SKM-1 treated with dmso at 0.1 percent for 144 hours (cell line): ENCODE results near the gene HOXA5.

ENCODE experiments used
- DNase-seq: peaks from one replicate; lab custom pipeline; 2025; ENCODE audit not compliant: unreplicated experiment; lab: John Stamatoyannopoulos, UW

Gene HOXA5

DNA sequence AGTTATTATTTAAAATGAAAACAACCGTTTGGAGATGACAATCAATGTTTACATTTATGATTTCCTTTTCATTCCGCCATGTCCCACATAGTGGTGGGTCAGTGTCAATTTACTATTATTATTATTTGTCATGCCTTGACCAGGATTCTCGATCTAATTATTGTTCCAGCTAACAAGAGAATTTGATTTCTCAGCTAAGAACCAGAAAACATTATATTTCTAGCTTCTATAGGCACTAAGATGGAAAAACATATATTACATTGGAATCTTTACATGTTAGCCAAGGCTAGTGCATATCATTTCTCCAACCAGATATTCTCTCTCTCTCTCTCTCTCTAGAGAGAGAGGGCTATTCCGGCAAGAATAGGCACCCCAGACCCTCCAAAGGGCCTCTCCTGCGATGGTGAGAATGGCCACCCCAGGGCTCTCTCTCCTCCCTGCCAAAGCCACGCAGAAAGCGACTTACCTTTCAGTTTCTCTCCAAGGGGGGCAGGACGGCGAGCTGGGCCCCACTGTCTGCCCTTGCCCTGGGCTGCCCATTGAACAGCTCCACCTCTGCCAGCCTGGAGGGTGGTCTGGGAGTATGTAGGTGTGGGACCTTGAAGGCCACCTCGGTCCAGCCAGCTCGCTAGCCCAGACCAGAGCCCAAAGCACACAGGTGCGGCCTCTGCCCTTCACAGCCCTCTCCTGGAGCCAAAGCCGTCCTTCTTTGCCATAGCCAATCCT, 6.5 kb upstream of the HOXA5 start:
- DNase-seq, result no peak

DNA sequence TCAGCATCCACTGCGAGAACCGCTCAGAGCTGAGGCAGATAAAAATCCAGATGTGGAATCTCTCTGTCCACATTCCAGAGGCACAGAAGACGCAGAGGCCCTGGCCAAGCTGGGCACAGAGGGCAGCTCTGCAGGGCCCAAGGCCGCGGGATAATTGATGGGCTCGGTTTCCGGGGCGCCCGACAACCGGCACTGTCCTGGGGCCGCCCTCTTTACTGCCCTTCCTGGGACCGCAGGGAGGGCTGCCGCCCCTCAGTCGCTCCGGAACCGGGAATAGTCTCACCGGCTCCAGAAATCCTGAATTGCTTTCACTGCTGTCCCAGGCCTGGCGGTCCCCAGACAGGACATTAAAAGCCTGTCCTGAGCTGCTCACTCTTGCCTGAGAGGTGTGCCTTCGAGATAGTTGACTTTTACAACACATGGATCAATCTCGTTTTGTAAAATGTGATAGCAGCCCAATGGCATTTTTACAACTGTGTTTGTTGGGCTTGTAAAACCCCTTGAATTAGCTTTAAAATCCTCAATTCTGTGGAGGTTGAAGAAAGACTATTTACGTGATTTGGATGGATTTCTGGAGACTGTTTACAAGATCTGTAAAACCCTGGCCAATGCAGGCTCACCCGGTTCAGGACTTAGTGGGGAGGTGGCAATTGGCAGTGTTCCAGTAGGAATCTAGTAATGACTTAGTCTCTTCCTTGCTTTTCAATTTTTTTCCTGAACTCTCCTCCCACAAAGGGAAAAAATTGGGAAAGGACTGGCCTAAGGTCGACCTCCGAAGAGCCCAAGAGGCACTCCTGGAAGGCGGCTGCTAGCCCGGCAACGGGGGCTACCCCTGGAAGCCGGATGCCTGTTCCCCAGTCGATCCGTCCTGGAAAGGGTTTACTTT, 5.5 kb upstream of the HOXA5 start:
- DNase-seq, result no peak

GRCh38 chr7:27148031-27148755, 4.7 kb upstream of the HOXA5 start:
- no peak for DNase-seq

GRCh38 chr7:27147199-27148030, 3.9 kb upstream of the HOXA5 start, which contains the start of gene HOXA6:
HOXA6 (minus strand) TSS chr7:27147774; CDS start chr7:27147749, 25 bp downstream.
- no peak for DNase-seq

DNA sequence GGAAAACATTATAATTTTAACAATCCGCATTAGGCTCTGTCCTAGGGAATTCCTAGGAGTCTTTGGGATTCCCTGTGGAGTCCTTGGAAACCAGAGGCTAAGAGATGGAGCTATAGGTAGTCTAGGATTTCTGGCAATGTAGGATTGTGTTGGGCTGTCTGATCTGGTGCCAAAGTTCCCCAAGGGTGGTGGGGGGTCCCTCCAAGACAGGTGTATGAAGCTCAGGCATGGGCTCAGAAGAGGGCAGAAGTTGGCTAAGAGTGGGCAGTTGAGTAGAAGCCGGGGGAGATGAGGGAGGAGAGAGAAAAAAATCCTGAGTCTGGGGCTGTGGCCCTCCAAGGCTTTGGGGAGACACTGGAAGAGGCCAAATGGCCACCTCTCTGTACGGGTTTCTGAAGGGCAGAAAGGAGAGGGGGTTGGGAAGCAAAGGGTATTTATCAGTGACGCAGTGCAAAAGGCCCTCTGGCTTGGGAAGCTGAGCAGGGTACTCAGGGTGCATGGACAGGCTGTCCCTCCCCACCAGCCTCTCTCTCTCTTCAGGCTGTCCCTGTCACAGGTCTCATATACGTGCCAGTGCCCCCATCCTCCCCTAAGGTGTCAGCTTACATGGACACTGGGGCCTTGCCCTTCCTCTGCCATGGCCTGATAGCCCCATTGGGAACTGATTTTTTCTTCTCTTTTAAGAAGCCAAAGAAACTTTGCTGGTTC, 3.2 kb upstream of the HOXA5 start:
- no peak for DNase-seq

DNA sequence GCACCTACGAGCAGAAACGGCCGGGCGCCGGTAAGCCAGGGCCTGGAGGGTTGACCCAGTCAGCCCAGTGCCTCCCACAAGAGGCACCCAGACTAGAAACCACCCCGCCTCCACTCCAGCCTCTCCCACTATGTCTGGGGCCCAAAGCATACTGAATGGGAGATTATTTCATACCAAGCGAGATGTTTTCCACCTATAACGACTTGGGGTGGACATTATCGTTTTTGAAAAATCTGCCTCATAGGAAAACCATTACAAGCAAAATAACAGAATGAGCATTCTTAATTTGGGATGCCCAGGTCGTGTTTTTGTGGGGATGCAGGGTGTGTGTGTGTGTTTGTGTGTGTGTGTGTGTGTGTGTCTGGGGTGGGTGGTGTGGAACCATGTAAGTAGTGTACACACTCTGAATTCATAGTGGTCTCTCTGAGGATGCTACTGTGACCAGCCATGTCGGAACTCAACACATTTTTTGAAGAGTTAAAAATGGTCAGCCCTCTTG, 2.5 kb upstream of the HOXA5 start:
- DNase-seq, result no peak

DNA sequence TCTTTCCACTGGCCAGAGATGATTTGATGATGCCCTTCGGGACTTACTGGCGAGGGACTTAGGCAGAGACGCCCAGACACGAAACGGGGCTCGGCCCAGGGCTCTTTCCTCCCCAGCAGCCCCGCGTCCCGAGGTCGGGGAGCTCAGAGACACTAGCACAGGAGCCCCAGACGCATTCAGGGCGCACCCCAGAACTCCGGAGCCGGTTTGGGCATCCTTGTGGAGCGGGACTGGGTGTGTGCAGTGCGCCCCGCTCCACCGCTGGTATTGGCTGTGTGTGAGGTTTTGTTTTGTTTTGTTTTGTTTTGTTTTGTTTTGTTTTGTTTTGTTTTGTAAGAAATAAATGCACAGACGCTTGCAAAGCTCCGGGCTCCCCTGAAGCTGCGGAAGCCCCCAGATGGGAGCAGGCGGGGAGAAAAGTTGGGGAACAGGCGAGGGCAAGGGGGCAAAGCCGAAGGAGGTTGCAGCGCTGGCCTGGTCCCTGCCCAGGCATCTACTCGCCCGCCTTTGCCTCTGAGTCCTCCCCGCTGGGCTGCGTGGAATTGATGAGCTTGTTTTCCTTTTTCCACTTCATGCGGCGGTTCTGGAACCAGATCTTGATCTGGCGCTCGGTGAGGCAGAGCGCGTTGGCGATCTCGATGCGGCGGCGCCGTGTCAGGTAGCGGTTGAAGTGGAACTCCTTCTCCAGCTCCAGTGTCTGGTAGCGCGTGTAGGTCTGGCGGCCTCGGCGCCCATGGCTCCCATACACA, 1.9 kb upstream of the HOXA5 start:
- DNase-seq, result no peak

GRCh38 chr7:27144781-27145164, 1.3 kb upstream of the HOXA5 start:
- DNase-seq, result no peak

GRCh38 chr7:27143950-27144780, 684 bp upstream of the HOXA5 start:
- DNase-seq, result no peak

DNA sequence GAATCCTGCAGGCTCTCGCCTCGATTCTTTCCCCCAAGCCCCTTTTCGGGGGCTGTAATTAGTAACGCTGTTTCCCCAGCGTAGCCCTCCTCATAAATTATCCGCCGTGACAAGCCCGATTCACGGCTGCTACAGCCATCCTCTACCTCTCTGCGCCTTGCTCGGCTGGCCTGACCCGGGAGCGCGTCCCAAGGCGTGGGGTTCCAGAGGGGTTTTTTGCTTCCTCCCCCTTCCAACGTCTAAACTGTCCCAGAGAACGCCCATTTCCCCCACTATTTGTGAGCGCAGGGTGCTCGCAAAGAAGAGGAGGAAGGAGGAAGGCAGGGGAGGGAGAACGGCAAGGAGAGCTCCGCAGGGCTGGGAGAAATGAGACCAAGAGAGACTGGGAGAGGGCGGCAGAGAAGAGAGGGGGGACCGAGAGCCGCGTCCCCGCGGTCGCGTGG, 880 bp downstream of the HOXA5 start:
- no peak for DNase-seq

DNA sequence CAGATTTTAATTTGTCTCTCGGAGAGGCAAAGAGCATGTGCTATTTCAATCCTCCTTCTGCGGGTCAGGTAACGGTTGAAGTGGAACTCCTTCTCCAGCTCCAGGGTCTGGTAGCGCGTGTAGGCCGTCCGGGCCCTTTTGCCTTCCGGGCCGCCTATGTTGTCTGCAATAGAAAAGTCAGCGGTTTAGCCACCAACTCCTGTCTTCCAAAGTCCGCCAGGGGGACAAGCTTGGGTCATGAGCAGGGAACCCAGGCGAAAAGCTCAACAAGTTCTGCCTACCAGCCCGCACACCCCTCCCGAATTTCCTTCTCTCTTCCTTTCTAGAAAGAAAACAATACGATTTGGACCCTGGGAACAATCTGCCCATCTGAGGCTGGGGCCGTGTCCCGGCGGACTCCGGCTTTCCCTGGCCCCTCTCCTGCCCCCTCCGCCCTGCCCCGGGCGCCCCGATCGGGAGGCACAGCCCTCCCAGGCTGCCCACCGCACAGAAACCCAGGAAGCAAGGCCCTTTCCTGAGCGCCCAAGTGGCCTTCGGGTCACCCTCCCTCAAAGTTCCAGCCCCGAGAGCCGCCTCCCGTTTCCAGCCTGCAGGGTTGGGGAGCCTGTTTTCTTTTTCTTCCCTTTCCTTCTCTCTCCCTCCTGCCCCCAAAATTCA, 1.4 kb downstream of the HOXA5 start:
- no peak for DNase-seq

DNA sequence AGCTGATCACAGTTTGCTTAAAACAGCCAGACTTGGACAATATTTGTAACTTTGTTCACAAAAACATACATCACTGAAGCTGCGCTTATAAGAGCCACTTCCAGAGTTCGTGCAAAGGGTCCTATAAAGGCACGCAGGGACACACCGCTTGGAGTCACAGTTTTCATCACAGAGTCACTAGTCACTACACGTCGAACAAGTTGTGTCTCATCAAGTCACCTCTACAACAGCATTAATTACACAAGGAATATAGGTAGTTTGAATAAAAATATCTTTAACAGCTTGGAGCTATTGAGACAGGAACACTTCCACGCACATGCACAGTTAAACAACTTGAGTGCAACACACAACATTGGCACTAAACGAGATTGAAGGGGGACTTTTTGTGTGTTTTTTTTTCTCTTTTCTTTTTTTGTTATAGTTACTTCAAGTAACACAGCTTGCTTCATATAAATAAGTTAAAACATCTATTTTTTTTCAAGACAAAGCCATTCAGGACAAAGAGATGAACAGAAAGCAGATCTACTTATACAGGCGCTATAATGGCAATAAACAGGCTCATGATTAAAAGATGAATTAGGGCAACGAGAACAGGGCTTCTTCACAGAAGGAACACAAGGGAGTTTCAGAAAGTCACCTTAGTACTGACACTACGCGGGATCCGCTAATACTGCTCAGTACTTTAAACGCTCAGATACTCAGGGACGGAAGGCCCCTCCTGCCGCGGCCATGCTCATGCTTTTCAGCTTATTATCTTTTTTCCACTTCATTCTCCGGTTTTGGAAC, 2.2 kb downstream of the HOXA5 start:
- DNase-seq, result no peak

DNA sequence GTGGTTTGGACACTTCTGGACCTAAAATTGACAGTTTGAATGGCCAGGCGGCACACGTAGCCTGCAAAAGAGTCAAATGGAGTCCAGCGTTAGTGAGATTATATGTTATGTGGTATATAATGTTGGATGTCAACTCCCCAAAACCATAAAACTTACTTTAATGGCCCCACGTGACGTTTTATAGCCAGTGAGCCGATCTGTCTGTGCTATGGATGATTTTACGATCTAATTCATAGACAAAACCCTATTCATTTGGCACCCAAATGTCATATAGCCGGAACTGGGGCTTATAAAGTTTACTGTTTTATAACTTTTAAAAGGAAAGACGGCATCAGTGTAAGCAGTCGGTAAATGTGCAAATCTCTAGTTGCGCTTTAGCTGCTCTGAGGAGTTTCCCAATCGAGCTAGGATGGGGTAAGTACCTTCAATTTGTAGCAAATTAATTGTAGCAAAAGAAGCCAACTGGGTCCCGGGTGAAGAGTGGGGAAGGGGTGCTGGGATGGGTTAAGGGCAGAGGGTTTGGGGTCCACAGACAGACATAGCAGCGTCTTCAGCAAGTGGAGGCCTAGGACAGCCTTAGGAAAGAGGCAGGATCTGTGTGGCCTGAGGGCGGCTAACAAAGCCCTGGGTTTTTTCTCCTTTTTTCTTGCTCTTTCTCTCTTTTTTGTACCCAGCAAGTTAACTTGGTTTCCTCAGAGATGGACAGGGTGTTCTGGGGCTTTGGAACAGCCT, 3.2 kb downstream of the HOXA5 start:
- DNase-seq, result no peak

DNA sequence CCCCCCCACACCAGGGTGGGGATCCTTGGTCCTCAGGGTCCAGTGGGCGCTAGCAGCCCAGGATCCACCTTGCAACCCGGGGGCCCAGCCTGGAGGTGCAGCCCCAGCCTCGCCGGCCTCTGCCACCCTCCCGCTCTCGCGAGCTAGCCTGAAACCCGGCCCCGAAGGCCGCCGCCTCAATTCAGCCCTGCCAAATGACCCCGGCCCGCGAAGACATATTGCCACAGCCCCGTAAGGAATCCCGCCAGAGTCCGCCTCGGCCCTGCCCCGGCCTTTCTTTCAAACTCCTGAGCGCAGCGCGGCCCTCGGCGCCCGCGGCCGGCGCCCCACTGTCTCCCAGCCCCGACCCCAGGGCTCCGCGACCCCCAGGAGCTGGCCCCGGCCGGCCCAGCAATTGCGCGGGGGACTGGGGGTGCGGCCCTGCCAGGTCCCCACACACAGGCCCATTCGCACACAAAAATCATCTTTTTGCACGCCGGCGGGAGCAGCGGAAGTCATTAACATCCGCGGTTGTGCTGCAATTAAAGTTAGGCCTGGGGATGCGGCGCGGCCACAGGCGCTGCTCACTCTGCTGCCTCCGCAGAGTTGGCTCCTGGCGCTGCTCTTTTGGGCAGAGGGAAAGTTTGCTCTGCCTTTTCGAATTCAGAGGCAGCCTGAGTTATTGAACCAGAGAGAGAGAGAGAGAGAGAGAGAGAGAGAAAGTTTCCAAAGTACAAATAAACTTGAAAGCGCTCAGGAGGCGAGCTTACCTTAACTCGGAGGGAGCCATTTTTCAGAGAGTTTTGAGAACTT, 4.0 kb downstream of the HOXA5 start:
- DNase-seq, result no peak

DNA sequence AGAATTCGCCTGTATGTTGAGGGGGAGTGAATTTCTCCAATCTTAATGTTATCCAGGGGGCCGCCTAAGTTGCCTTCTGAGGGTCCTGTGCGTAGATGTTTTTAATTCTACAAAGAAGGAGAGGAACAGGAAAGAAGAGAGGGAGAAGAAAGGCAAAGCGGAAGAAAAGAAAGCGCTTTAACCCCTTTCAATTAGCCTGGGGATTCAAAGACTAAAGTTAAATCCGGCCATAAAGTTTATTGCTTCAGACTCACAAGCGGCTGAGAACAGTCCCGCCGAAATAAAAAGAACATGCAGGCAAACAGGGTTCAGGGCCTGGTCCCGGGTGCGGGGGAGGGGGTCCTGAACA, 4.5 kb downstream of the HOXA5 start:
- no peak for DNase-seq

DNA sequence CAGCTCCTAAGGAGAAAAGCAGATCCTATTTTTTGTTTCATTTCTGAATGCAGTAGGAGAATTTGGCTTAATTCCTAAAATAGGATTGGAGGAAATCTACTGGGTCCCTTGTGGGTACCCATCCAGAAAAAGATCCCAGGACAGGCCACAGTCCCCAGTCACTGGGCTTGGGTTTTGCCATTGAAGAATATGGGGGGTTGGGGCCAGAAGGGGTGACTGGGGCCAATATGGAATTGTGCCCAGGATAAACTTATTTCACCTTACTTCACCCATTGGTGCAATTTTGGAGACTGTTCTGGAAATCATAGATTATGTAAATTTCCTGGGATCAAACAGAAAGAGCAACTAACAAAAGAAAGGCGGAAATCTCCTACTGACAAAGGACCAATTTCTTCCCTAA, 5.0 kb downstream of the HOXA5 start:
- no peak for DNase-seq
